ENCODE data around the gene CTSE. TPM values are rescaled to one million over a fixed set of nuclear protein-coding genes. Genes with fewer than 3 reads are reported as not detected.
A peak's percentile ranks its signal among the peaks of the same experiment; 100 is the strongest.

CTSE gene
- polyA plus RNA-seq, 2 of the 4 experiments (the other 2 are of a cell fraction), result not detected

DNA sequence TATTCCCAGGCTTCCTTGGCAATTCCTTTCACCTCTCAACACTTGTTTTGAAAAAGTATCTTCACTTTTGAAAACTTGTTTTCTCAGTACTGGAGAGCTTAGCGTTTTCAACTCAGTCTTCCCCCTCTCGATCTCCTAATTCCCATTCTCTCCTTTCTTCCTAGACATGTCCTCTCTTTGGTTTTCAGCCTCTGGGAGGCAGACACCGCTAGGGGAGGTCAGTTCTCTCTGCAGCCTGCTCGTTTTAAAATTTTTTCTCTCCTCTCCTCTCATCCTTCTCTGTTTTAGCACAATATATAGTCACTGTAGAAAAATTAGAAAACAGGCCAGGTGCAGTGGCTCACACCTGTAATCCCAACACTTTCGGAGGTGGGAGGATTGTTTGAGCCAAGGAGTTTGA, 16.6 kb upstream of the CTSE start:
- ChIA-PET CTCF (interaction anchor here (0.8 kb wide), 1 partner anchor 45 kb away, joined by 3 read pairs; no protein-coding TSS in a partner anchor), POLR2A (no interaction called here)
- WGBS (ENCODE audit: missing lambda C conversion rate), result 28% methylated on average over 5 of the region's 5 CpGs
- Histone ChIP-seq H3K4me2 (no peak overlapping the region; the same call in 2 of the 3 replicates), H3K9me3 (no peaks in the 10 kb centered on the region), H3K27ac (no peak overlapping the region), H3K4me3 (no peak overlapping the region), H3K4me1 (no peaks in the 10 kb centered on the region)
- ATAC-seq (peak; percentile 47 to 61; a peak in 4 of 6 replicates), DNase-seq (ENCODE audit: low read depth in 1 of 2, low spot score in 1 of 2) (no peak), FAIRE-seq (no peak)
- TF ChIP-seq CHD2 (IDR thresholded peaks at IDR 0.05; ENCODE audit: low read length, partially characterized antibody), result no peak
- no peak for TF ChIP-seq ZC3H11A (IDR thresholded peaks at IDR 0.05)
- no peak for TF ChIP-seq PBX3 (IDR thresholded peaks at IDR 0.05)
- no peak for TF ChIP-seq FOSL2 (IDR thresholded peaks at IDR 0.05)
- no peak for TF ChIP-seq FOSL2 (CRISPR knock-in tag; IDR thresholded peaks at IDR 0.05)
- no peak for TF ChIP-seq HEYL (CRISPR knock-in tag; IDR thresholded peaks at IDR 0.05)
- TF ChIP-seq, protein P1, sequence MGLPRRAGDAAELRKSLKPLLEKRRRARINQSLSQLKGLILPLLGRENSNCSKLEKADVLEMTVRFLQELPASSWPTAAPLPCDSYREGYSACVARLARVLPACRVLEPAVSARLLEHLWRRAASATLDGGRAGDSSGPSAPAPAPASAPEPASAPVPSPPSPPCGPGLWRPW (IDR thresholded peaks at IDR 0.05), result no peak
- TF ChIP-seq USF2 (IDR thresholded peaks at IDR 0.05), result no peak
- no peak for TF ChIP-seq SMC3 (IDR thresholded peaks at IDR 0.05)
- no peak for TF ChIP-seq ATOH8 (CRISPR knock-in tag; IDR thresholded peaks at IDR 0.05; ENCODE audit: low read depth)
- no peak for TF ChIP-seq ZSCAN20 (CRISPR knock-in tag; IDR thresholded peaks at IDR 0.05)
- TF ChIP-seq KDM5A (IDR thresholded peaks at IDR 0.05), result no peak
- no peak for TF ChIP-seq CBX2 (IDR thresholded peaks at IDR 0.05; ENCODE audit: borderline replicate concordance, low read depth)
- no peak for TF ChIP-seq E2F6 (IDR thresholded peaks at IDR 0.05; ENCODE audit: borderline replicate concordance, low read depth)
- TF ChIP-seq HDAC2 (IDR thresholded peaks at IDR 0.05), result no peak

- no peak overlapping the region for H3K4me3 ChIP-seq
- no peak for DNase-seq (ENCODE audit: low read depth in 1 of 2, low spot score in 1 of 2)
- H3K27ac ChIP-seq, result no peak overlapping the region
- POLR2A ChIA-PET, result interaction anchor here (0.7 kb wide), 1 partner anchor 11 kb away, joined by 7 read pairs; no protein-coding TSS in a partner anchor
- no peak overlapping the region for H3K4me2 ChIP-seq
- H3K4me1 ChIP-seq, result no peaks in the 10 kb centered on the region
- no peak for FAIRE-seq
- no peaks in the 10 kb centered on the region for H3K9me3 ChIP-seq
- TF ChIP-seq RCOR1 (IDR thresholded peaks at IDR 0.05; ENCODE audit: low read depth, low read length) (no peak), FOXS1 (CRISPR knock-in tag; IDR thresholded peaks at IDR 0.05) (no peak), ZC3H11A (IDR thresholded peaks at IDR 0.05) (no peak), TP53 (CRISPR knock-in tag; IDR thresholded peaks at IDR 0.05) (no peak), TFCP2L1 (CRISPR knock-in tag; IDR thresholded peaks at IDR 0.05) (no peak), CEBPB (IDR thresholded peaks at IDR 0.05) (no peak), E2F6 (IDR thresholded peaks at IDR 0.05; ENCODE audit: borderline replicate concordance, low read depth) (no peak), PHF8 (IDR thresholded peaks at IDR 0.05; ENCODE audit: borderline replicate concordance, low read depth) (no peak), ESRRA (IDR thresholded peaks at IDR 0.05; ENCODE audit: borderline replicate concordance, low read length) (no peak), JUN (IDR thresholded peaks at IDR 0.05) (no peak), KDM1A (IDR thresholded peaks at IDR 0.05; ENCODE audit: low read depth) (no peak), NFE2L2 (conservative IDR thresholded peaks at IDR 0.05; ENCODE audit: low read length) (no peak), FOSB (CRISPR knock-in tag; IDR thresholded peaks at IDR 0.05) (no peak), EHF (CRISPR knock-in tag; IDR thresholded peaks at IDR 0.05) (no peak), RARB (CRISPR knock-in tag; IDR thresholded peaks at IDR 0.05) (no peak)
- TF ChIP-seq, protein P2, sequence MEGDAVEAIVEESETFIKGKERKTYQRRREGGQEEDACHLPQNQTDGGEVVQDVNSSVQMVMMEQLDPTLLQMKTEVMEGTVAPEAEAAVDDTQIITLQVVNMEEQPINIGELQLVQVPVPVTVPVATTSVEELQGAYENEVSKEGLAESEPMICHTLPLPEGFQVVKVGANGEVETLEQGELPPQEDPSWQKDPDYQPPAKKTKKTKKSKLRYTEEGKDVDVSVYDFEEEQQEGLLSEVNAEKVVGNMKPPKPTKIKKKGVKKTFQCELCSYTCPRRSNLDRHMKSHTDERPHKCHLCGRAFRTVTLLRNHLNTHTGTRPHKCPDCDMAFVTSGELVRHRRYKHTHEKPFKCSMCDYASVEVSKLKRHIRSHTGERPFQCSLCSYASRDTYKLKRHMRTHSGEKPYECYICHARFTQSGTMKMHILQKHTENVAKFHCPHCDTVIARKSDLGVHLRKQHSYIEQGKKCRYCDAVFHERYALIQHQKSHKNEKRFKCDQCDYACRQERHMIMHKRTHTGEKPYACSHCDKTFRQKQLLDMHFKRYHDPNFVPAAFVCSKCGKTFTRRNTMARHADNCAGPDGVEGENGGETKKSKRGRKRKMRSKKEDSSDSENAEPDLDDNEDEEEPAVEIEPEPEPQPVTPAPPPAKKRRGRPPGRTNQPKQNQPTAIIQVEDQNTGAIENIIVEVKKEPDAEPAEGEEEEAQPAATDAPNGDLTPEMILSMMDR (IDR thresholded peaks at IDR 0.05), result no peak
- 43% methylated on average over 7 of the region's 7 CpGs for WGBS (ENCODE audit: missing lambda C conversion rate)
- CTCF ChIA-PET, result interaction anchor here (1.3 kb wide), 1 partner anchor 9 kb away, joined by 7 read pairs; no protein-coding TSS in a partner anchor
- ATAC-seq, result no peak
Observed at GRCh38 chr1:206039046-206039973, 15.6 kb upstream of the CTSE start.
